HFFc6 (cell line): ENCODE data around the gene ID2. TPM values are rescaled to one million over a fixed set of nuclear protein-coding genes. Genes with fewer than 3 reads are reported as not detected.

Source experiments
- DNase-seq: peaks from one replicate; pipeline ENCODE4 v3.0.0-alpha.2; 2018
- H3K27ac Mint-ChIP-seq: 2 replicates; pipeline ENCODE4 v1.8.0; 2020; ENCODE audit warnings: mild to moderate bottlenecking, mixed read lengths
- H3K27me3 Mint-ChIP-seq: 2 replicates; pipeline ENCODE4 v1.8.0; 2021; ENCODE audit warnings: mild to moderate bottlenecking, moderate library complexity, mixed read lengths; ENCODE audit not compliant: insufficient read depth
- H3K36me3 Mint-ChIP-seq: 2 replicates; pipeline ENCODE4 v1.8.0; 2021; ENCODE audit warnings: low read depth, mixed read lengths
- H3K4me1 Mint-ChIP-seq: 2 replicates; pipeline ENCODE4 v1.8.0; 2020; ENCODE audit warnings: low read depth, mixed read lengths
- H3K4me3 Mint-ChIP-seq: 2 replicates; pipeline ENCODE4 v1.8.0; 2020; ENCODE audit warnings: mild to moderate bottlenecking, moderate library complexity, mixed read lengths
- H3K9me3 Mint-ChIP-seq: 2 replicates; pipeline ENCODE4 v1.8.0; 2020; ENCODE audit warnings: mild to moderate bottlenecking, mixed read lengths
- total RNA-seq, 6 experiments: library from RNA; stranded (reverse); fragmentation: NEBNext Ultra II Directional; extraction: Animal tissue kit (Norgen Biotek cat#: 25700); gene quantifications; 2 replicates in 1 of 6; 3 replicates in 5 of 6; pipeline ENCODE4 v1.2.3, GENCODE V29; 2021
- TF ChIP-seq, protein P1 (sequence below): fragments of 200-600 bp; sonication (generic); IDR thresholded peaks from 2 replicates; pipeline ENCODE4 v1.5.0; 2021; ENCODE audit warnings: antibody characterized with exemption, mild to moderate bottlenecking

ID2 gene
- total RNA-seq, 6 experiments from 2014 or later: 81.3 to 97.1 (median 88.1) TPM

GRCh38 chr2:8634466-8635172 lies 47.2 kb upstream of the ID2 start:
- H3K27ac Mint-ChIP-seq: peak overlapping the region; percentile 90
- TF ChIP-seq, protein P1, sequence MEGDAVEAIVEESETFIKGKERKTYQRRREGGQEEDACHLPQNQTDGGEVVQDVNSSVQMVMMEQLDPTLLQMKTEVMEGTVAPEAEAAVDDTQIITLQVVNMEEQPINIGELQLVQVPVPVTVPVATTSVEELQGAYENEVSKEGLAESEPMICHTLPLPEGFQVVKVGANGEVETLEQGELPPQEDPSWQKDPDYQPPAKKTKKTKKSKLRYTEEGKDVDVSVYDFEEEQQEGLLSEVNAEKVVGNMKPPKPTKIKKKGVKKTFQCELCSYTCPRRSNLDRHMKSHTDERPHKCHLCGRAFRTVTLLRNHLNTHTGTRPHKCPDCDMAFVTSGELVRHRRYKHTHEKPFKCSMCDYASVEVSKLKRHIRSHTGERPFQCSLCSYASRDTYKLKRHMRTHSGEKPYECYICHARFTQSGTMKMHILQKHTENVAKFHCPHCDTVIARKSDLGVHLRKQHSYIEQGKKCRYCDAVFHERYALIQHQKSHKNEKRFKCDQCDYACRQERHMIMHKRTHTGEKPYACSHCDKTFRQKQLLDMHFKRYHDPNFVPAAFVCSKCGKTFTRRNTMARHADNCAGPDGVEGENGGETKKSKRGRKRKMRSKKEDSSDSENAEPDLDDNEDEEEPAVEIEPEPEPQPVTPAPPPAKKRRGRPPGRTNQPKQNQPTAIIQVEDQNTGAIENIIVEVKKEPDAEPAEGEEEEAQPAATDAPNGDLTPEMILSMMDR: no peak
- H3K4me1 Mint-ChIP-seq: peaks cover 42% of the 10 kb centered on the region
- no peaks in the 10 kb centered on the region; the same call in none of the 2 replicates for H3K27me3 Mint-ChIP-seq
- H3K4me3 Mint-ChIP-seq: peak overlapping the region; percentile 74; the same call in 1 of the 2 replicates
- no peak for DNase-seq
- H3K36me3 Mint-ChIP-seq: no peaks in the 10 kb centered on the region
- no peaks in the 10 kb centered on the region for H3K9me3 Mint-ChIP-seq

- Mint-ChIP-seq H3K27ac (no peak overlapping the region; the same call in 1 of the 2 replicates), H3K9me3 (no peaks in the 10 kb centered on the region), H3K4me3 (no peak overlapping the region; the same call in 1 of the 2 replicates), H3K36me3 (no peaks in the 10 kb centered on the region), H3K27me3 (no peaks in the 10 kb centered on the region; the same call in none of the 2 replicates), H3K4me1 (peaks cover 42% of the 10 kb centered on the region)
- TF ChIP-seq, protein P1: no peak
- no peak for DNase-seq
Measured at GRCh38 chr2:8636041-8636491, 45.8 kb upstream of the ID2 start.

GRCh38 chr2:8636721-8637636 lies 44.9 kb upstream of the ID2 start:
- Mint-ChIP-seq H3K9me3 (no peaks in the 10 kb centered on the region), H3K36me3 (no peaks in the 10 kb centered on the region), H3K4me1 (peaks cover 42% of the 10 kb centered on the region), H3K27ac (peak overlapping the region; percentile 64), H3K27me3 (no peaks in the 10 kb centered on the region; the same call in none of the 2 replicates), H3K4me3 (peak overlapping the region; percentile 73)
- DNase-seq: peak; percentile 12
- TF ChIP-seq, protein P1: no peak

DNA sequence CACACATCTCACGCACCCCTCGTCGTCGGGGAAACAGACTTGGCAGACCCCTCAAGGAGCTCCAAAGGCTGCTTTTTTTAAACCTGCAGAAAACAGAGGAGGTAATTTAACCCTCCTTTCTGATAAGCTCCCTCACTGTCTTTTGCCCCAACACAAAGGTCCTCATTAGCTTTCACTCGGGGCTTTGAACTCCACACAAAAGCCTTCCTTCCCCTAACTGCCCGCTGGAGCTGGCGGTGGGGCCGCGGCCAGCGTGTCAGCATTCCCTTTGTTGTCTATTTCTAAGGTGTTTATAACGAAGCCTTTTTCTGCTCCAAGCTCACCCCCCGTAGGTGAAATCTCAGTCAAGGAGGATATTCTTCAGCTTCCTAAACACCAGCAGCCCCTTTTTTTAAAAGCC lies 43.5 kb upstream of the ID2 start:
- Mint-ChIP-seq H3K27me3 (no peaks in the 10 kb centered on the region; the same call in none of the 2 replicates), H3K27ac (no peak overlapping the region), H3K36me3 (no peaks in the 10 kb centered on the region), H3K4me1 (peaks cover 34% of the 10 kb centered on the region), H3K9me3 (no peaks in the 10 kb centered on the region), H3K4me3 (no peak overlapping the region)
- no peak for DNase-seq
- TF ChIP-seq, protein P1: no peak

DNA sequence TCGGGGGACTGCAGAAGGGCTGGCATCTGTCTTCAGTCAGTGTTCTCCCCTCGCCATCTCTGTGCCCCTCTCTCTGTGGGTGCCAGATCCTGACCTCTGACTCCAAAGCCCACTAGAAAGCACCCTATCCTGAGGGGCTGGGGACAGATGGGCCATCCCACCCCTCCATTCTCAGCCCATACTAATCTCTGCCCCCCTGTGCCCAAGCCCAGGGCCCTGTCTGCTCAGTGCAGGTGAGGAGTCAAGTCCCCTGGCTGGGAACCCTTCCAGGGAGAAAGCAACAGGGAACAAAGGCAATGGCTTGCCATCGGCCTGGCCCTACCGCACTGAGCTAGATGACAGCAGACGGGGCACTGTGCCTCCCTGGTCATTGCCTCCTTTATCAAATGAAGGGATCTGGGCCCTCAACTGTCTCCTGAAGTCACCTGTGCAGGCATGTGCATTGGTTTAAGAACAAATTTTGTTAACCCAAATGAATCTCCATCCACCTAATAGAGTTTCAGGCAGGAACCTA lies 42.7 kb upstream of the ID2 start:
- Mint-ChIP-seq H3K9me3 (no peaks in the 10 kb centered on the region), H3K36me3 (no peaks in the 10 kb centered on the region), H3K4me3 (no peak overlapping the region), H3K27me3 (no peaks in the 10 kb centered on the region; the same call in none of the 2 replicates), H3K4me1 (peaks cover 26% of the 10 kb centered on the region), H3K27ac (no peak overlapping the region)
- DNase-seq: no peak
- TF ChIP-seq, protein P1: no peak
